ENCODE results near the gene DDAH1.

Gene DDAH1

DNA sequence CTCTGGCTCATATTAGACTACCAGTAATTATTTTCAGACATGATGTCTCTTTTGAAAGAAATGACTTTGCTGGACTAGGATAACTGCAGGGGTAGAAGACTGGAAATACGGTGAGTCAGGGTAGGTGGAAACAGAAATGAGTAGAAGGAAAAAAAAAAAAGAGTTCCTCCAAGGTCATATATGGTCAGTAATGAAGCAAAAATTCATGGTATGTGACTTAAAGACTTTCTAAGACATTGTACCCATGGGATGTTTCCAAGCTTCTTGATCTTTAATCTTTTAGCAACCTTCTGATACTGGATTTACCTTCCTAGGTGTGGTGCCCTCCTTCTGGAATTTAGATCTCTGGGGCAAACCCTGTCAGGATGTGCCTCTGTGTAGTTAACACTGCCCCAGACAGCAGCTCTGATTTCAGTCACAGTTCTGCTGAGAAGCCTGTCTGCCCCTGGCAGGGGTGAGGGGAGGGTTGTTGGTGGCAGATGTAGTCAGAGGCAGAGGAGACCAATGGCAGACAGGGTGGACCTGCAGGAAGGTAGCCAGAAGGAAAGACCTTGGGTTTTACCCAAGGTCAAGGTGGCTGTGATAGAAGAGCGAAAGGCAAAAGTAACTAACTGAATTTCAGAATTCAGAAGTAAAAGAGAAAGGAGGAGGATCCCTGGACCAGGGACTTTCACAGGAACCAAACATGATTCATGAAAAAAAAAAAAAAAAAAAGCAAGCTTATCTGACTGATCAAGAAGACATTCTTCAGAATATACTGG is 144.4 kb downstream of the DDAH1 start:
- Histone ChIP-seq H3K4me3 (ENCODE audit: low read depth, low read length) (peak overlapping the region; percentile 63), H3K27ac (ENCODE audit: low read depth, low read length) (peak overlapping the region; percentile 100), H3K79me2 (ENCODE audit: control insufficient read depth, insufficient read depth, low read length, unreplicated experiment) (peaks cover 18% of the 10 kb centered on the region), H2AFZ (ENCODE audit: low read length, unreplicated experiment) (no peak overlapping the region), H3K27me3 (ENCODE audit: insufficient read depth, low read length) (no peaks in the 10 kb centered on the region), H3K36me3 (ENCODE audit: insufficient read depth, low read length) (peaks cover 6% of the 10 kb centered on the region; the same call in 1 of the 2 replicates), H3K4me1 (ENCODE audit: control insufficient read depth, insufficient read depth, low read length, unreplicated experiment) (peaks cover 85% of the 10 kb centered on the region)

GRCh38 chr1:85319931-85320330 is 145.0 kb downstream of the DDAH1 start:
- peaks cover 6% of the 10 kb centered on the region; the same call in 1 of the 2 replicates for H3K36me3 ChIP-seq (ENCODE audit: insufficient read depth, low read length)
- peak overlapping the region; percentile 63; the same call in 1 of the 2 replicates for H3K4me3 ChIP-seq (ENCODE audit: low read depth, low read length)
- H3K79me2 ChIP-seq (ENCODE audit: control insufficient read depth, insufficient read depth, low read length, unreplicated experiment) = peaks cover 17% of the 10 kb centered on the region
- H2AFZ ChIP-seq (ENCODE audit: low read length, unreplicated experiment) = no peak overlapping the region
- H3K4me1 ChIP-seq (ENCODE audit: control insufficient read depth, insufficient read depth, low read length, unreplicated experiment) = peaks cover 88% of the 10 kb centered on the region
- H3K27ac ChIP-seq (ENCODE audit: low read depth, low read length) = peak overlapping the region; percentile 100
- H3K27me3 ChIP-seq (ENCODE audit: insufficient read depth, low read length) = no peaks in the 10 kb centered on the region

GRCh38 chr1:85319491-85319890 is 145.5 kb downstream of the DDAH1 start:
- Histone ChIP-seq H3K4me3 (ENCODE audit: low read depth, low read length) (peak overlapping the region; percentile 63; the same call in 1 of the 2 replicates), H3K27ac (ENCODE audit: low read depth, low read length) (peak overlapping the region; percentile 100), H3K36me3 (ENCODE audit: insufficient read depth, low read length) (peaks cover 6% of the 10 kb centered on the region; the same call in 1 of the 2 replicates), H3K27me3 (ENCODE audit: insufficient read depth, low read length) (no peaks in the 10 kb centered on the region), H3K79me2 (ENCODE audit: control insufficient read depth, insufficient read depth, low read length, unreplicated experiment) (peaks cover 17% of the 10 kb centered on the region), H2AFZ (ENCODE audit: low read length, unreplicated experiment) (no peak overlapping the region), H3K4me1 (ENCODE audit: control insufficient read depth, insufficient read depth, low read length, unreplicated experiment) (peaks cover 88% of the 10 kb centered on the region)

DNA sequence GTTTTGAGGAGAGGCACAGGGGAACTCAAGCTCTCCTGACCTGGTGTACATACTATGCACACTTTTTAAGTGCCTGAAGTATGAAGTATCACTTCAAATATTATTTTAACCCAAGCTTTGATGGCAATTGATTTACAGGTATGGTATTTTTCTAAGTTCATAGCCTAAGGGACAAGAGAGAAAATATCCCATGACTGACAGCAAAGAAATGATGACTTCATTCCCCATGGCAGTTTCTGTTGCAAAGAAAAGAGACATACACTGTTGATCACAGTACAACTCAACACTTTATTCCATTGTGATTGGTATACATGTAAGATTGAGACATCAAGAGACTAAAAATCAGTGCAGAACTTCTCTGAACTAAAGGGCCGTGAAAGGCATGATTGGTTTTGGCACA is 146.7 kb downstream of the DDAH1 start:
- Histone ChIP-seq H3K36me3 (ENCODE audit: insufficient read depth, low read length) (peaks cover 8% of the 10 kb centered on the region; the same call in 1 of the 2 replicates), H2AFZ (ENCODE audit: low read length, unreplicated experiment) (no peak overlapping the region), H3K79me2 (ENCODE audit: control insufficient read depth, insufficient read depth, low read length, unreplicated experiment) (peaks cover 17% of the 10 kb centered on the region), H3K4me3 (ENCODE audit: low read depth, low read length) (no peak overlapping the region), H3K27me3 (ENCODE audit: insufficient read depth, low read length) (no peaks in the 10 kb centered on the region), H3K27ac (ENCODE audit: low read depth, low read length) (peak overlapping the region; percentile 100), H3K4me1 (ENCODE audit: control insufficient read depth, insufficient read depth, low read length, unreplicated experiment) (peaks cover 93% of the 10 kb centered on the region)

GRCh38 chr1:85317560-85317959 is 147.4 kb downstream of the DDAH1 start:
- peaks cover 93% of the 10 kb centered on the region for H3K4me1 ChIP-seq (ENCODE audit: control insufficient read depth, insufficient read depth, low read length, unreplicated experiment)
- H3K36me3 ChIP-seq (ENCODE audit: insufficient read depth, low read length) = peaks cover 10% of the 10 kb centered on the region; the same call in 1 of the 2 replicates
- no peak overlapping the region for H3K4me3 ChIP-seq (ENCODE audit: low read depth, low read length)
- H3K79me2 ChIP-seq (ENCODE audit: control insufficient read depth, insufficient read depth, low read length, unreplicated experiment) = peaks cover 17% of the 10 kb centered on the region
- H3K27ac ChIP-seq (ENCODE audit: low read depth, low read length) = no peak overlapping the region
- no peaks in the 10 kb centered on the region for H3K27me3 ChIP-seq (ENCODE audit: insufficient read depth, low read length)
- no peak overlapping the region for H2AFZ ChIP-seq (ENCODE audit: low read length, unreplicated experiment)

GRCh38 chr1:85316321-85316720 is 148.6 kb downstream of the DDAH1 start:
- peaks cover 10% of the 10 kb centered on the region; the same call in 1 of the 2 replicates for H3K36me3 ChIP-seq (ENCODE audit: insufficient read depth, low read length)
- H3K79me2 ChIP-seq (ENCODE audit: control insufficient read depth, insufficient read depth, low read length, unreplicated experiment) = peaks cover 17% of the 10 kb centered on the region
- no peak overlapping the region for H3K4me3 ChIP-seq (ENCODE audit: low read depth, low read length)
- peaks cover 88% of the 10 kb centered on the region for H3K4me1 ChIP-seq (ENCODE audit: control insufficient read depth, insufficient read depth, low read length, unreplicated experiment)
- peak overlapping the region; percentile 97 for H3K27ac ChIP-seq (ENCODE audit: low read depth, low read length)
- H2AFZ ChIP-seq (ENCODE audit: low read length, unreplicated experiment) = no peak overlapping the region
- no peaks in the 10 kb centered on the region for H3K27me3 ChIP-seq (ENCODE audit: insufficient read depth, low read length)

- Histone ChIP-seq H3K27ac (ENCODE audit: low read depth, low read length) (peak overlapping the region; percentile 97), H3K79me2 (ENCODE audit: control insufficient read depth, insufficient read depth, low read length, unreplicated experiment) (peaks cover 17% of the 10 kb centered on the region), H2AFZ (ENCODE audit: low read length, unreplicated experiment) (no peak overlapping the region), H3K4me1 (ENCODE audit: control insufficient read depth, insufficient read depth, low read length, unreplicated experiment) (peaks cover 83% of the 10 kb centered on the region), H3K4me3 (ENCODE audit: low read depth, low read length) (no peak overlapping the region), H3K36me3 (ENCODE audit: insufficient read depth, low read length) (peaks cover 10% of the 10 kb centered on the region; the same call in 1 of the 2 replicates), H3K27me3 (ENCODE audit: insufficient read depth, low read length) (no peaks in the 10 kb centered on the region)
These were observed 149.2 kb downstream of the DDAH1 start for GRCh38 chr1:85315789-85316188.

DNA sequence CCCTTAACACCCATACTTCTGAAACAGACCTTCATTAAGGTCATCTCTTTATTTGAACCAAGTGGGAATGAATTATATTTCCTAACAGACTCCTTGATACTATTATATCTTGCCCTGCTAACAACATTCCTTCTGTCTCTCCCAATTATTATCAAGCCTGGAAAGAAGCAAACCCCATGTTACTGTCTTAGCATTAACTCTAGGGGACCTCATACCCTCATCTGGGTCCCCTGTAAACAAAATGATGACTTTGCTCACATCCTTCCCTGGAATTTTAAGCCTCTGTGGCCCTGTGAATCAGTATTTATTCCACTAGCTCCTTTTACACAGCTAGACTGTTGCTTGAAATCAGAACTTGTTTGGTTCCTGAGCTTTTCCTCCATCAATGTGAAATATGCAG is 150.2 kb downstream of the DDAH1 start:
- H3K27me3 ChIP-seq (ENCODE audit: insufficient read depth, low read length) = no peaks in the 10 kb centered on the region
- H3K27ac ChIP-seq (ENCODE audit: low read depth, low read length) = peak overlapping the region; percentile 97
- H3K4me1 ChIP-seq (ENCODE audit: control insufficient read depth, insufficient read depth, low read length, unreplicated experiment) = peaks cover 73% of the 10 kb centered on the region
- peaks cover 8% of the 10 kb centered on the region; the same call in 1 of the 2 replicates for H3K36me3 ChIP-seq (ENCODE audit: insufficient read depth, low read length)
- no peak overlapping the region for H3K4me3 ChIP-seq (ENCODE audit: low read depth, low read length)
- H3K79me2 ChIP-seq (ENCODE audit: control insufficient read depth, insufficient read depth, low read length, unreplicated experiment) = peaks cover 17% of the 10 kb centered on the region
- H2AFZ ChIP-seq (ENCODE audit: low read length, unreplicated experiment) = no peak overlapping the region

DNA sequence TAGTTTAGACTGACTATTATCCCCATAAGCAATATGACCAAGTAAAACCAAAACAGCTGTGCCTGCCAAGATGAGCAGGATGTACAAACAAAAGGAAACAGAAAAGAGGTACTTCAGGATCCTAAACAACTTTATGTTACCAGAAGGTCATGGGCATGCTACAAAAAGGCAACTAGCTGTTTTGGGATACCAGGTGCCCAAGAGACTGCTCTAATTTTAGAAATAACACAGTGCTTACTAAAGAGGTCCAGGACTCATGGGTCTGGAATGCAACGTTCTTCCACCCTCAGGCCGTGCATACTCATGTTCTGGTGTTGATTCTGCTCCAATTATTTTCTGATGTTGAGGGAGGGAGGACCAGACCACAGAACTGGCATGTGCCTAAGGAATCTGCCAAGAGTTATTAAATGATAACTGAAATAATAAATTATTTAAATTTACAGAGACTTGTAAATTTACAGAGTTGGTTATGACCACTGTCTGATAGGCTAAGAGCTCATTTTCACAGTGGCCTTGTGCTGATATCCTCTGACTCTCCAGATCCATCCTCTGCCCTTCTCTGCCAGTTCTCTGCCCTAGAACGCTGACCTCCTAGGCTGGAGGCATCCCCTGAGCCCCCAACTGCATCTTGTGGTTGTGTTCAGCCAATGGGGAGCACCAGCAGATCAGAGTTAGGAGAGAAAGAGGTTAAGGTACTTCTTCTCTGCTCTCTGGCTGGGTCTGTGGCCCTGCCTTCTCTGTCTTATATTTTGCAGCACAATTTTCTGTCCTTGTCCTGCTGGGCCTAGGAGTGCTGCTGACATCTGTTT is 150.9 kb downstream of the DDAH1 start:
- H3K27ac ChIP-seq (ENCODE audit: low read depth, low read length) = peak overlapping the region; percentile 97
- no peak overlapping the region for H2AFZ ChIP-seq (ENCODE audit: low read length, unreplicated experiment)
- peaks cover 67% of the 10 kb centered on the region for H3K4me1 ChIP-seq (ENCODE audit: control insufficient read depth, insufficient read depth, low read length, unreplicated experiment)
- peak overlapping the region; percentile 20; the same call in 1 of the 2 replicates for H3K4me3 ChIP-seq (ENCODE audit: low read depth, low read length)
- H3K27me3 ChIP-seq (ENCODE audit: insufficient read depth, low read length) = no peaks in the 10 kb centered on the region
- peaks cover 7% of the 10 kb centered on the region; the same call in 1 of the 2 replicates for H3K36me3 ChIP-seq (ENCODE audit: insufficient read depth, low read length)
- peaks cover 13% of the 10 kb centered on the region for H3K79me2 ChIP-seq (ENCODE audit: control insufficient read depth, insufficient read depth, low read length, unreplicated experiment)

DNA sequence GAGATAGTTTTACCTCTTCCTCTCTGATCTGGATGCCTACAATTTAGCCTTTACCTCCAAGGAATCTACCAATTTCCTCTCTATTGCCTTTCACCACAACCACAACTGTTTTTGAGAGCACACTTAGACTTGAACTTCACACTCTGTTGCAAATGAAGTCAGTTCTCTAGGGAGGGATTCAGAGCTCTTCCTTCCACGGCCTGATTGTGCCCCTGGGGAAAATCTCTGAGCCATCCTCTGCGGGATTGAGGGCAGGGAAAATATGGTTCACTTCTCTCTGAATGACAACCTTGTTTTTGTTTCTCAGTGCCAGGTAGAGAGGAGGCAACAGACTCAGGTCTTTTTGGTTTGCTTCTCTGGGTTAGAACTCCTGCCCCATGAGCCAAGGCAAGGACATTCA is 153.1 kb downstream of the DDAH1 start:
- Histone ChIP-seq H3K27me3 (ENCODE audit: insufficient read depth, low read length) (no peaks in the 10 kb centered on the region), H3K36me3 (ENCODE audit: insufficient read depth, low read length) (0 out of 2 replicates have a peak, but pooled peaks cover 3% of the 10 kb centered on the region), H3K27ac (ENCODE audit: low read depth, low read length) (peak overlapping the region; percentile 69), H3K4me3 (ENCODE audit: low read depth, low read length) (no peak overlapping the region; the same call in 1 of the 2 replicates), H2AFZ (ENCODE audit: low read length, unreplicated experiment) (no peak overlapping the region), H3K79me2 (ENCODE audit: control insufficient read depth, insufficient read depth, low read length, unreplicated experiment) (peaks cover 4% of the 10 kb centered on the region), H3K4me1 (ENCODE audit: control insufficient read depth, insufficient read depth, low read length, unreplicated experiment) (peaks cover 55% of the 10 kb centered on the region)

Data from ACC112 (cell line).